Measurements from ENCODE around the gene PDXP. TPM values are rescaled to one million over a fixed set of nuclear protein-coding genes. Genes with fewer than 3 reads are reported as not detected.

Gene PDXP
- total RNA-seq, 1 experiment from 2014 or later: 36.9 TPM

DNA sequence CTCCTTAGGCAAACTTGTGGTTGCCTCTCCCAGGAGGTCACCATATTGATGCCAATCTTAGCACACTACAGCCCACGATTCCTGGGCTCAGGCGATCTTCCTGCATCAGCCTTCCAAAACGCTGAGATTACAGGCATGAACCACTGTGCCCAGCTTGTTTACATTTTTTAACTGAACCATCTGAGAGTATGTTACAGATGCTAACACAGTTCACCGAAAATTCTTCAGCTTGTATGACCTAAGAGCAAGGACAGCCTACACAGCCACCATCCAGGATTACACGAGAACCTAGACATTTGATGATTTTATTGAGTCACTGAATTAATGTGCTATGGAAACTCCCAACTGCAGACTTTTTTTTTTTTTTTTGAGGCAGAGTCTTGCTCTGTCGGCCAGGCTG lies 11.1 kb downstream of the PDXP start:
- H3K79me2 ChIP-seq (ENCODE audit: low read length): peaks cover 13% of the 10 kb centered on the region
- no peaks in the 10 kb centered on the region for H3K4me1 ChIP-seq (ENCODE audit: insufficient read depth, low read length)
- TF ChIP-seq, protein P1, sequence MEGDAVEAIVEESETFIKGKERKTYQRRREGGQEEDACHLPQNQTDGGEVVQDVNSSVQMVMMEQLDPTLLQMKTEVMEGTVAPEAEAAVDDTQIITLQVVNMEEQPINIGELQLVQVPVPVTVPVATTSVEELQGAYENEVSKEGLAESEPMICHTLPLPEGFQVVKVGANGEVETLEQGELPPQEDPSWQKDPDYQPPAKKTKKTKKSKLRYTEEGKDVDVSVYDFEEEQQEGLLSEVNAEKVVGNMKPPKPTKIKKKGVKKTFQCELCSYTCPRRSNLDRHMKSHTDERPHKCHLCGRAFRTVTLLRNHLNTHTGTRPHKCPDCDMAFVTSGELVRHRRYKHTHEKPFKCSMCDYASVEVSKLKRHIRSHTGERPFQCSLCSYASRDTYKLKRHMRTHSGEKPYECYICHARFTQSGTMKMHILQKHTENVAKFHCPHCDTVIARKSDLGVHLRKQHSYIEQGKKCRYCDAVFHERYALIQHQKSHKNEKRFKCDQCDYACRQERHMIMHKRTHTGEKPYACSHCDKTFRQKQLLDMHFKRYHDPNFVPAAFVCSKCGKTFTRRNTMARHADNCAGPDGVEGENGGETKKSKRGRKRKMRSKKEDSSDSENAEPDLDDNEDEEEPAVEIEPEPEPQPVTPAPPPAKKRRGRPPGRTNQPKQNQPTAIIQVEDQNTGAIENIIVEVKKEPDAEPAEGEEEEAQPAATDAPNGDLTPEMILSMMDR (conservative IDR thresholded peaks at IDR 0.05; ENCODE audit: low read depth, low read length): no peak
- TF ChIP-seq EZH2phosphoT487 (IDR thresholded peaks at IDR 0.05; ENCODE audit: borderline replicate concordance, low read length) (no peak), EZH2 (IDR thresholded peaks at IDR 0.05; ENCODE audit: low read length, unreplicated experiment) (no peak)
- H4K20me1 ChIP-seq (ENCODE audit: low read length): no peaks in the 10 kb centered on the region
- no TSS peak for BruUV-seq (replicated peaks)
- intact Hi-C loops (cut with micrococcal nuclease): no loop called here
- H3K27ac ChIP-seq (ENCODE audit: low read length): no peak overlapping the region
- H3K36me3 ChIP-seq (ENCODE audit: low read depth, low read length): no peaks in the 10 kb centered on the region; the same call in 1 of the 2 replicates
- H3K4me3 ChIP-seq (ENCODE audit: low read length): no peak overlapping the region
- no peak for ATAC-seq
- H3K4me2 ChIP-seq (ENCODE audit: low read length): no peak overlapping the region
- ChIA-PET POLR2A (ENCODE audit: unreplicated experiment) (no interaction called here), CTCF (no interaction called here)
- no peaks in the 10 kb centered on the region for H3K27me3 ChIP-seq (ENCODE audit: low read length)
- no peak for DNase-seq
- no peaks in the 10 kb centered on the region for H3K9me3 ChIP-seq (ENCODE audit: low read length)
- H3K9ac ChIP-seq (ENCODE audit: low read length): no peak overlapping the region
- no peaks in the 10 kb centered on the region for H3F3A ChIP-seq (ENCODE audit: low read length, unreplicated experiment)
- no peaks in the 10 kb centered on the region for H3K9me2 ChIP-seq (replicated peaks; ENCODE audit: low read length)
- no peak overlapping the region for H2AFZ ChIP-seq (ENCODE audit: low read length)

DNA sequence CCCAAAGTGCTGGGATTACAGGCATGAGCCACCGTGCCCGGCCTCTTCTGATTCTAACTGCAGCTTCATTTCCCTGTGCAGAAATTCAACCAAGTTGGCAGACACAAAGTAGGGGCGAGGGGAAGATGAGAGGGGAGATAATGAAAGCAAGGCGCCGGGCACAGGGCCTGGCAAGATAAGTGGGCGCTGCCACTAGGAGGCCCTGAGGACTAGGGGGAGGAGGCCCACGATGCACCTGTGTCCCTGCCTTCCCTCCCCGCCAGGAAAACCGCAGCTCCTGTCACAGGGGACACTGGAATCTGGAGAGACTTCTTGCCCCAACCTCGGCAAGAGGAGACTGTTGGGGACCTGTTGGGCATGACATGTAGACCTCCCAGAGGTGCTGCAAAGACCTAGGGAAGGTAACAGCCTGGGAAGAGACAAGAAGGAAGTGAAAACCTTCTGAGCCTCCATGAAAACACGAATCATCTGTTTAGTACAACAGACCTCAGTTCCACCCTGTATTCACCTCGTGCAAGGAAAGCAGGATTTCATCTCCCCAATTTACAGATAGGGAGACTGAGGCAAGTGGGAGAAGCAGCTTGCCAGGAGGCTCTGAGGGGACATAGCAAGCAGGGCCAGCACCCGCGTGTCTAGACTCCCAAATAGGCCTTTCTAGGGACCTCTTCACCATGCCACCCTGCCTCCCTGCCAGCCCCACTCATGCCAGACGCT lies 13.8 kb downstream of the PDXP start:
- no peak overlapping the region for H3K9ac ChIP-seq (ENCODE audit: low read length)
- H3K79me2 ChIP-seq (ENCODE audit: low read length): peaks cover 18% of the 10 kb centered on the region
- POLR2A ChIA-PET (ENCODE audit: unreplicated experiment): no interaction called here
- H3K4me3 ChIP-seq (ENCODE audit: low read length): no peak overlapping the region
- no peak for ATAC-seq
- CTCF ChIA-PET: no interaction called here
- no peak for TF ChIP-seq EZH2phosphoT487 (IDR thresholded peaks at IDR 0.05; ENCODE audit: borderline replicate concordance, low read length)
- no peak for TF ChIP-seq EZH2 (IDR thresholded peaks at IDR 0.05; ENCODE audit: low read length, unreplicated experiment)
- TF ChIP-seq, protein P1 (conservative IDR thresholded peaks at IDR 0.05; ENCODE audit: low read depth, low read length): no peak
- no peak overlapping the region for H2AFZ ChIP-seq (ENCODE audit: low read length)
- H3K27me3 ChIP-seq (ENCODE audit: low read length): no peaks in the 10 kb centered on the region
- no peak overlapping the region for H3K27ac ChIP-seq (ENCODE audit: low read length)
- H3K4me1 ChIP-seq (ENCODE audit: insufficient read depth, low read length): peaks cover 4% of the 10 kb centered on the region; the same call in 1 of the 2 replicates
- intact Hi-C loops (cut with micrococcal nuclease): no loop called here
- H4K20me1 ChIP-seq (ENCODE audit: low read length): no peaks in the 10 kb centered on the region
- H3F3A ChIP-seq (ENCODE audit: low read length, unreplicated experiment): no peaks in the 10 kb centered on the region
- no peaks in the 10 kb centered on the region for H3K36me3 ChIP-seq (ENCODE audit: low read depth, low read length)
- BruUV-seq (replicated peaks): no TSS peak
- H3K4me2 ChIP-seq (ENCODE audit: low read length): no peak overlapping the region
- H3K9me3 ChIP-seq (ENCODE audit: low read length): no peaks in the 10 kb centered on the region
- no peaks in the 10 kb centered on the region for H3K9me2 ChIP-seq (replicated peaks; ENCODE audit: low read length)
- DNase-seq: no peak

DNA sequence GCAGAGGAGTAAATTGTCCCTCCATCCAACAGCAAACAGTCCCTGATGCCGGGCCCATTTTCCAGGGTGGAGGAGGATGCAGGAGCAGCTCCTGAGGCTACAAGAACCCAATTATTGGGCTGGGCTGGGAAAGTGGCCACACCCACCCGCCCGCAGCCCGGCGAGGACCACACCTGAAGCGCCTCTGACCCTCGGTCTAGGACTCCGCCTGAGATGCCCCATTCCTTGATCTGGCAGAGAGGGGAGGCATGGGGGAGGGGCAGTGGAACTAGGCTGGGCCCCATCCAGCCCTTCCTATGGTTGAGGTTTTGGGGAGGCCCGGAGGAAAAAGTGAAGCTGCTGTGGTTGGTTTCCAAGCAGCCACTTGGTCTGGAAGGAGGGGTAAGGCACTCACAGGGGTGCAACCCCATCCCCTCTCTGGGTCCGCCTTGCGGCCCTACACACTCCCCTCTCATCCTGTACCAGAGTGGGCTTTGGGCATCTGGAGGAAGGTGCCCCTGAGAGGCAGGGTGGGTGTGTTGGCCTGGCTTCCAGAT lies 14.5 kb downstream of the PDXP start:
- intact Hi-C loops (cut with micrococcal nuclease): no loop called here
- no peak overlapping the region for H3K4me2 ChIP-seq (ENCODE audit: low read length)
- no TSS peak for BruUV-seq (replicated peaks)
- TF ChIP-seq, protein P1 (conservative IDR thresholded peaks at IDR 0.05; ENCODE audit: low read depth, low read length): no peak
- TF ChIP-seq EZH2phosphoT487 (IDR thresholded peaks at IDR 0.05; ENCODE audit: borderline replicate concordance, low read length) (no peak), EZH2 (IDR thresholded peaks at IDR 0.05; ENCODE audit: low read length, unreplicated experiment) (no peak)
- H3K27me3 ChIP-seq (ENCODE audit: low read length): no peaks in the 10 kb centered on the region
- H3K9me2 ChIP-seq (replicated peaks; ENCODE audit: low read length): no peaks in the 10 kb centered on the region
- no peak overlapping the region for H3K9ac ChIP-seq (ENCODE audit: low read length)
- CTCF ChIA-PET: no interaction called here
- H3K4me1 ChIP-seq (ENCODE audit: insufficient read depth, low read length): peaks cover 7% of the 10 kb centered on the region
- H3F3A ChIP-seq (ENCODE audit: low read length, unreplicated experiment): peaks cover 2% of the 10 kb centered on the region
- DNase-seq (no peak), ATAC-seq (no peak)
- no peak overlapping the region for H3K4me3 ChIP-seq (ENCODE audit: low read length)
- no peak overlapping the region for H2AFZ ChIP-seq (ENCODE audit: low read length)
- peaks cover 2% of the 10 kb centered on the region; the same call in 1 of the 2 replicates for H4K20me1 ChIP-seq (ENCODE audit: low read length)
- H3K79me2 ChIP-seq (ENCODE audit: low read length): peaks cover 22% of the 10 kb centered on the region
- H3K27ac ChIP-seq (ENCODE audit: low read length): no peak overlapping the region
- H3K36me3 ChIP-seq (ENCODE audit: low read depth, low read length): peaks cover 2% of the 10 kb centered on the region; the same call in 1 of the 2 replicates
- no peaks in the 10 kb centered on the region for H3K9me3 ChIP-seq (ENCODE audit: low read length)
- POLR2A ChIA-PET (ENCODE audit: unreplicated experiment): no interaction called here

All from PC-3 (cell line).